ENCODE measurements around the gene COPS8.

COPS8 gene

DNA sequence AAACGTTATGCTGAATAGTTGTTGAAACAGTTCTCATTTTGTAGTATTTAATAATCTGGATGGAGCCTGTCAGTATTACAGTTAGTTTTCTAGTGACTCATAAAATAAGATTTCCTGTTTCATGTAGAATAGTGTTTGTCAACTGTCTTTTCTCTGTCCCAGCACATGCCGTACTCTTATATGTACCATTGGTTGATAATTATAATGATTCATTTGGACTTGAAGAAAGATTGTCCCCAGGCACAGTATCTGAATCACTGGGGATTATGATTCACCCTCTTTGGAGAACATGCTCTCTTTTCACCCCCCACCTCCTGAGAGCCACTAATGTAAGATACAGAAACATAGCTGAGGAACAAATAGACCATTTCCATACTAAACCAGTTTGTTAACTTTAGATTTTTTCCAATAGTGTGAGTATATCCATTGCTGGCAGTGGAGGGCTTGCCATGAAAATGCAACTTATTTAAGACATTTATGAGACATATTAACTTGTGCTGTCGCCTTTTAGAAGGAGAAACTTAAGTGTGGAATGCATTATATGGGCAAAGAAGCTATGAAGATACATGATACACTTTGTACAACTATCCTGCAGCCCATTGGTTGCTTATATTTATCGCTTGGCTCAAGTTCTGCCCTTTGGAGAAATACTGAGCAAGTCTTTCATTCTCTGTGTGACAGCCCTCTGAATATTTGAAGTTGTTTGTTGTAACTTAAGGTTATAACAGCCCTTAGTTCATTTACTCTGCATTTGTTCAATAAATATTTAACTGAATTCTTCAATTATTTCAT lies 12.4 kb downstream of the COPS8 start:
- no peak for DNase-seq (ENCODE audit: low read depth in 3 of 3)

DNA sequence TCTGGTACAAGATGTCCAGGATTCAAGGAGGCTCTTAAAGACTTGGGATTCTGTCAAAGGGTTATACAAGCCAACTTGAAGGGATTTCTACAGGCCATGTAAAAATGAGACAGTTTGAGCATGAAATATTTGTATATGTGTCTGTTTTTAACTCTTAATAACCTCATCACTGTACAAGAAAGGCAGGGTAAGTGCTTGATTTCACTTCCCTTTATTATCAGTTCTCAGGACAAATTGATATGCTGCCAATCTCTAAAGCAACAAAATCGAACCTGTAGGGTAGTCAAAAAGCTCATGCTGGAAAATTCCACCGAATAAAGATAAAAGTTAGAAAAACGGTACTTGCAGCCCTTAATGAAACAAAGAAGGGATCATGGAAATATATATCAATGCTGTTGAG lies 14.1 kb downstream of the COPS8 start:
- DNase-seq (ENCODE audit: low read depth in 3 of 3): no peak

DNA sequence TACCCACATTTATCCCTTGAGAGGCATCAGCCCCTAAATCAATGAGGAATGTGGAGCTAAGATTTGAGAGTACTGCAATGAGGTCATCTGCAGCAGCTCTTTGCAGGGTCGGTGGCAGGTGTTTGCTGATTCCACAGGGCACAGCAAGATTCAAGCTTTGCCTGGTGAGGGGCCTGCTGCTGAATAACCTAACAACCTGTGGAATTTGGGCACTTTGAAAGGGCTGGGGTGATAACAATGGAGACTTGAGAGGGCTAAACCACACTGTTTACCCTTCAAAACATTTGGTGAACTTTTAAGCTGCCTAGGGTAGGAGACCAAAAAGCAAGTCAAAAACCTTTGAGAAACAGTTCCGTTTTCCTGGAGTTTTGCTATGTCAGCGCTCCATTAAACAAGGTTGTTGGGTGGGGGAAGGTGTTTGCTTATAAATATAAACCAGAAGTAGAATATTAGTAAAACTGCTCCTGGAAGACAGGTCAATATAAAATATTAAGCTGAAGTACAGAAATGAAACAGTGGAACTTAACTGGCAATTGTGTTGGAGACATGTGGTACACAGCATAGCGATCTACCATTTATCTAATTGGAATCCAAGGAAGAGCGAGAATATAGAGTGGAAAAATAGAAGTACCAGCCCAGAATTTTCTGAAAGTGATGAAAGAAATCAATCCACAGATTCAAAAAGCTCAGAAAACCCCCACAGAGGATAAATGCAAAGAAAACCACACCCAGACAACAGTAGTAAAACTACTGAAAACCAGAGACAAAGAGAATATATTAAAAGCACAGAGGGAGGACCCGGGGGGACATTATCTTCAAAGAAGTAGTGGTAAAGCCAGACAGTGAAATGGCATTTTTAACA lies 15.7 kb downstream of the COPS8 start:
- DNase-seq (ENCODE audit: low read depth in 3 of 3): no peak

DNA sequence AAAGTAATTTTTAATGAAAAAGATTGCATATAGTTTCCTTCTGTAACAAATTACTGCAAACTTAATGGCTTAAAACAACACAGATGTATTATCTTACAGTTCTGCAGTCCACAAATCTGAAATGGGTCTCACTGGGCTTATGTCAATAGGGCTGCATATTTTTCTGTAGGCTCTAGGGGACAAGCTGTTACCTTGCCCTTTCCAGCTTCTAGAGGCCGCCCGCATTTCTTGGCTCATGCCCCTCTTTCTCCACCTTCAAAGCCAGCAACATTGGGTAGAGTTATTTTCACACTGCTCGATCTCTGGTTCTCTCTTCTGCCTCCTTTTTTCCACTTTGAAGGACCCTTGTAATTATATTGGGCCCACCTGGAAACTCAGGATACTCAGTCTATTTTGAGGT lies 16.7 kb downstream of the COPS8 start:
- no peak for DNase-seq (ENCODE audit: low read depth in 3 of 3)

DNA sequence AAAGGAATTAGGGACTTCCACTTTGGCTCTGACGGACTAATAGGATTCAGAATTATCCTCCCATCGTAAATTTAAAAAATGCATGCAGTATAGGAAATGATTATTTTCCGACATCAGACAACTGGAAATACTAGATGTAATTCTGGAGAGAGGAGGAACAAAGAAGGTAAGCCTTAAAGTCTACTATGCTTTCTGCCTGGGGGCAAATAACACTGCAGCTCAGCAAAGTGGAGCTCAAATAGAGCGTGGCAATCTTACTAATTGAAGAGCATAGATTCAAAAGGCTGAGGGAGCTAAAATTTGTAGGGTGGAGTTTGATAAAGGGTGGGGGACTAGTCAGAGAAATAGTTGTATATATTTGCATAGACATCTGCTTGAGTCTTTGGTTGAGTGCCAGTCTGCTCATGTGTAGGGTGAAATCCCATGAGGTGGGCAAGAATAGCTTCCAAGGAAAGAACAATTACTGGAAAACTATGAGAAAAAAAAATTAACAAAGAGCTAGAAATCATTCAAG lies 23.8 kb downstream of the COPS8 start:
- no peak for DNase-seq (ENCODE audit: low read depth in 3 of 3)

GRCh38 chr2:237113026-237113795 lies 27.5 kb downstream of the COPS8 start:
- no peak for DNase-seq (ENCODE audit: low read depth in 3 of 3)

DNA sequence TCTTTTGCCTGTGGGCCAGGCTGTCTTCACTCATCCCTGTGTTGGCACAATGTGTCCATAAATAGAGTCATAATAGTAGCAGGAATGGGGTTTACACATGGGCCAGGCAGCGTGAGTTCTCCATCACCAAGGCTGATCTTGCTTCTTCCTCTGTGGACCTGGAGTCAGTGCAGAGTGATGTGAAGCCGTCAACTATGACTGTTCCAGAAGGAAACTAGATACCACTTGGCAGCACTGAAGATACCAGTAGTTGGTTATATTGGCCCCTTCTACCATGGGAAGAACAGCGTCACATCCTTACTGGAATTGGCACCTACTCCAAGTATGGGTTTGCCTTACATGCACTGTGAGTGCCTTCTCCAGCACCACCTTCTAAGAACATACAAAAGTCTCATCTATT lies 30.2 kb downstream of the COPS8 start:
- no peak for DNase-seq (ENCODE audit: low read depth in 3 of 3)

GRCh38 chr2:237116431-237116830 lies 30.7 kb downstream of the COPS8 start:
- DNase-seq (ENCODE audit: low read depth in 3 of 3): no peak

- no peak for DNase-seq (ENCODE audit: low read depth in 3 of 3)
These were observed 32.3 kb downstream of the COPS8 start for GRCh38 chr2:237118025-237118424.

- DNase-seq (ENCODE audit: low read depth in 3 of 3): no peak
These were observed 33.0 kb downstream of the COPS8 start for GRCh38 chr2:237118561-237119155.

- DNase-seq (ENCODE audit: low read depth in 3 of 3): no peak
These were observed 35.2 kb downstream of the COPS8 start for GRCh38 chr2:237120916-237121315.

DNA sequence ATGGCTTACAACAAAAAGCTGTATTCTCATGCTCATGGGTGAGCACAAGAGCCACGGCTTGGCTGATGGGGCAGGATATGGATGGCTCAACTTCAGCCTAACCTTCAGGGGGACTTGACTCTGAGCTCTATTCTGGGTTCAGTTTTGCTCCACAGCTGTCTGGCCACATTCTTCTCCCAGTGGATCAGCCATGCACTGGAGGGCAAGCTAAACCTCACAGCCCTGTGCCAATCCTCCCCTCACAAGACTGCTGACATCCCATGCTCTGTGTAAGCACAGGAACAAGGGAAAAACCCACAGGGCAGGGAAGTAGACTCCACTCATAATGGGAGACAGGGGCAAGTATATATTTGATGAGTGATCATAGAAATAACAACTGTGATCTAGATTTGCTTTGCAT lies 35.6 kb downstream of the COPS8 start:
- DNase-seq (ENCODE audit: low read depth in 3 of 3): no peak

DNA sequence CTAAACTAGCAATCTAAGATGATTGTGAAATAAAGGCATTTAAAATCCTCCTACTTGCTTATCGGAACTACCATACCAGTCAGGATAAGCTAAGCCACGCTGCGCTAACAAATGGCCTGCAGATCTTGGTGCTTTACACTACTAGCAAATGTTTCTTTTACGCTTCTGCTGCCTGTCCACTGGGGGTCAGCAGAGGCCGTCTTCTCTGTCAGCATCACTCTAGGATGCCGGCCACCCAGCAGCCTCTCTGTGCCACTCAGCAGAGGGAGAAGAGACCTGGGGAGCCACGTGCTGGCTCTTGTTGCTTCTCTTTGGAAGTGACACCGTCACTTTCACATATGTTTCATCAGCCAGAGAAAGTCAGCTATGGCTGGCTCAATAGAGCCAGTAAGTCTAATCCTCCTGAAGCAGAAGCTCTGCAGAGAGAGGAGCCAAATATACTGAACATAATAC lies 36.6 kb downstream of the COPS8 start:
- DNase-seq (ENCODE audit: low read depth in 3 of 3): peak; percentile 46 to 63 (median 46)

DNA sequence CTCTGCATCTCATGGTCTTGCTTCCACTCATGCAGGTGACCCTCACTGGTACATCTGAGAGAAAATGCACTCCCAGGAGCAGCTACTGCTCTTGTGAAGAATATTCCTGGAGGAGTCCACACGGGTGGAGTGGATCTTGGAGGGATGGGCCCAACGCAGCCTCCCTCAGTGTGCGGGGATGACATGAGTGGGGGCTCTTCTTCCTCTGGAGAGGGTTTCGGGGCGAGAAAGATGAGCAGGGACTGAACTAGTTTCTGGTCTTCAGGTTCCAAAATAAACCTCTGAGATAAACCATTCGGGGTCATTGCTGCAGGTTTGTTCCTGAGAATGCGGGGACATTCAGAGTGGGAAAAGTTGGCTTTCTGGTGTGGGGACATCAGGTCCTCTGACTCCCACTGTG lies 39.1 kb downstream of the COPS8 start:
- no peak for DNase-seq (ENCODE audit: low read depth in 3 of 3)

DNA sequence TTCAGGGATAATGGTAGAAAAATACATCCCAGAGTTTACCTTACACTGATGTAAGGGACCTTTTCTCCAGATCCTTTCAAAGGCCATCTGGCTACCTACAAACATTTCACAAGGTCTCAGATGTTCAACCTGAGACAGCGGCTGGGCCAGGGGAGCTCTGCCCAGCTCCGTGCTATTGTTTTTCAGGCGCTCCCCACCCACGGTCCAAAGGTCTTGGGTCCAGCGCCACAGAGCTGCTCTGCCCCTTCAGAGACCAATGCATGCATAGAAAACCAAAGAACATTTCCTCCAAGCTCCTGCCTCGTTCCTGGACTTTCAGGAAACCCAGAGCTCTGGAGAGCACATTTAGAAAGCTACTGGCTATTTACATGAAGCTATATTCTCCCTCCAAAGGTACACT lies 40.3 kb downstream of the COPS8 start:
- no peak for DNase-seq (ENCODE audit: low read depth in 3 of 3)

DNA sequence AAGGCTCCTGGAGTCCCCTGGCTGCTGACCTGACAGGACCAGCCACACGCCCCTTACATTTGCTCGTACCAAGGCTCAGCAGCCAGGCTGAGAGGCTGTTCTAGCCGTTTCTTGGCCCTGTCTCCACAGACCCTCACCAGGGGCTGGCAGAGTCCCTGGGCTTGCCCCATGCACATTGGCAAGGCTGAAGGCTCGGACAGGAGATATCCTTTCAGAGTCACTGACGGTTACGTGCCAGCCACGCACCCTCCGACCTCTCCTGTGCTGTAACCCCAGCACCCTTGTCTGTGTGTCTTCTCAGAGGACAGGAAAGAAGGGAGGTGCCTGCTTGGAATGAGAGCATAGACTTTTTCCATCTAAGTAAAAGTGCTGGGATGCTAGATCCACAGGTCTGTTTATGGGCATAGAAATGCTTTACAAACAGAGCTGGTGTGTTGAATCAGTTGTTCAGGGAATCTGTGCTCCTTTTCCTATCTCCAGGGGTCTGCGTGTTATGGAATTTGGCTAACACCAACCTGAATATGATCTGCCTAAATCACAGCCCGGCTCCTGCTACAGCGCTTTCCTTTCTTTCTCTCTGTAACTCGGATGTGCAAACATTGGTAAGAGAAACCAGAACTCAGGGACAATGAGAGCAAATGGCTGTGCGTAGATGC lies 41.0 kb downstream of the COPS8 start:
- no peak for DNase-seq (ENCODE audit: low read depth in 3 of 3)

DNA sequence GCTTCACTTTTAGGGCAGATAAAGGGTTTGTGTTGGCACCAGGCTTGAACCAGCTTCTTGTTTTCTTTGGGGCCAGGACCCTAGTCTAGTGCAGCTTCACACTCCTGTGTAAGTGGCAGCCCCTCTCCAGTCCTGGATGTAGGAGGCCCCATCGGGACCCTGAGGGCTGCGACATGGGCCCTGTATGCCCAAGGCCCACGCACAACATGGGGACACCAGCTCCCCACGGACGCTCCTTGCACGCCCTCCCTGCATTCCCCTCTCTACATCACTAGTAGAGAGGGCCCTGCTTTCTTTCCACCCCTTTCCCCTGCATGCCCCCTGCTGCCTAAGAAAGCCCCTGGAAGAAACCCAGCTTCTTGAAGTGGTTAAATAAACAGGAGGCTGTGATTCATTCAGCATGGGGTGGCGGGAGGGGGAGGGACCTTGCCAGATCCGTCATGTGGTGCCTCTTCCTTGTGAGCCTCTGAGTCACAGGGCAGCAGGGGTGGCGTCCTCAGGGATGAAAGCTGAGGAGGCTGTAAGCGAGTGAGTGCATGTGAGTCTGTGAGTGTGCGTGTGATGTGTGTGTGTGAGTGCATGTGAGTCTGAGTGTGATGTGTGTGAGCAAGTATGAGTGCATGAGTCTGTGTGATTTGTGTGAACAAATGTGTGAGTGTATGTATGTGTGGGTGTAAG lies 42.5 kb downstream of the COPS8 start:
- peak; percentile 29 to 52 (median 51) for DNase-seq (ENCODE audit: low read depth in 3 of 3)

DNA sequence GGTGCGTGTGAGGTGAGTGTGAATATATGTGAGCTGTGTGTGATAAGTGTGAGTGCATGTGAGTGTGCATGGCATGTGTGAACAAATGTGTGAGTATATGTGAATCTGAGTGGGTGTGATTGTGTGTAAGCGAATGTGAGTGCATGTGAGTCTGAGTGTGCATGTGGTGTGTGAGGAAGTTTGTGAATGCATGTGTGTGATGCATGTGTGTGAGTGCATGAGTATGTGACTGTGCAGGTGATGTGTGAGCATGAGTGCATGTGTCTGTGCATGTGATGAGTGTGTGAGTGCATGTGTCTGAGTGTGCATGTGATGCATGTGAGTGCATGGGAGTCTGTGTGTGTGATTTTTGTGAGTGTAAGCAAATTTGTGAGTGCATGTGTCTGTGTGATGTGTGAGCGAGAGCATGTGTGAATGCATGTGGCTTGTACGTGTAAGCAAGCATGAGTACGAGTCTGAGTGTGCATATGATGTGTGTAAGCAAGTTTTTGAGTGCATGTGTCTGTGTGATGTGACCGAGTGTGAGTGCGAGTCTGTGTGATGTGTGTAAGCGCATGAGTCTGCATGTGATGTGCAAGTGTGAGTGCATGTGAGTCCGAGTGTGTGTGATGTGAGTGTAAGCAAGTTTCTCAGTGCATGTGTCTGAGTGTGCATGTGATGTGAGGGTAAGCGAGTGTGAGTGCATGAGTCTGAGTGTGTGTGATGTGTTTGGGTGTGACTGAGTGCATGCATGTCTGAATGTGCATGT lies 43.3 kb downstream of the COPS8 start:
- no peak for DNase-seq (ENCODE audit: low read depth in 3 of 3)

DNA sequence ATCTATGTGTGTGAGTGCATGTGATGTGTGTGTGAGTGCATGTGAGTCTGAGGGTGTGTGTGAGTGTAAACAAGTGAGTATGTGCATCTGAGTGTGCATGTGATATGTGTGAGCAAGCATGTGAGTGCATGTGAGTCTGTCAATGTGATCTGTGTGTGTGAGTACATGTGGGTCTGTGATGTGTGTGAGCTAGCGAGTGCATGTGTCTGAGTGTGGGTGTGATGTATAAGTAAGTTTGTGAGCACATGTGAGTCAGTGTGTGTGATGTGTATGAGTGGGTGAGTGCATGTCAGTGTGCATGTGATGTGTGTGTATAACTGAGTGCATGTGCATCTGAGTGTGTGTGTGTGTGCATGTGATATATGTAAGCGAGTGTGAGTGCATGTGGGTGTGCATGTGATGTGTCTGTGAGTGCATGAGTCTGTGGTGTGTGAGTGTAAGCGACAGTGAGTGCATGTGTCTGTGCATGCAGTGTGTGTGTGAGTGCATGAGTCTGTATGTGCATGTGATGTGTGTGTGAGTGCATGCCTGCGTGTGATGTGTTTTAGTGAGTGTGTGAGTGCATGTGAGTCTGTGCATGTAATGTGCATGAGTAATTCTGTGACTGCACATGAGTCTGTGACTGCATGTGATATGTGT lies 44.1 kb downstream of the COPS8 start:
- DNase-seq (ENCODE audit: low read depth in 3 of 3): no peak
